B cell (primary cell): Measurements from ENCODE around the gene STOX2. TPM values are rescaled to one million over a fixed set of nuclear protein-coding genes. Genes with fewer than 3 reads are reported as not detected.

ENCODE experiments used
- ATAC-seq: fragments of 200-7000 bp; cut with Tn5 transposase; one replicate; pipeline ENCODE4 v1.10.0; 2021; ENCODE audit warnings: low read depth, mild to moderate bottlenecking, moderate number of reproducible peaks, moderate library complexity
- CTCF ChIA-PET: fragments of 350-600 bp; sonication (Branson Sonifier 250); formaldehyde crosslinking; loops from one replicate; lab custom pipeline; 2021; ENCODE audit warnings: antibody characterized with exemption, inconsistent platforms; lab: Charles Lee
- POLR2A ChIA-PET: fragments of 350-600 bp; sonication (Branson Sonifier 250); formaldehyde crosslinking; loops from one replicate; lab custom pipeline; 2021; ENCODE audit warnings: antibody characterized with exemption; lab: Charles Lee
- DNase-seq: peaks from one replicate; pipeline ENCODE4 v3.0.0; 2013
- H2AFZ ChIP-seq: 2 replicates; pipeline ENCODE4 v1.6.1; 2012; ENCODE audit warnings: mild to moderate bottlenecking, low read depth, low read length; ENCODE audit not compliant: insufficient read depth, poor library complexity, severe bottlenecking
- H3K27ac ChIP-seq, 2 donors: 1 replicate in 1 of 2; 2 replicates in 1 of 2; pipeline ENCODE4 v1.5.1; 2012 to 2013; ENCODE audit warnings: low read length in 2 of 2, mild to moderate bottlenecking in 2 of 2, moderate library complexity in 1 of 2
- H3K27me3 ChIP-seq, 4 experiments: fragments of 200-600 bp in 1 of 4; sonication (generic) in 1 of 4; replicated peaks in 1 of 4; 1 replicate in 2 of 4; 2 replicates in 2 of 4; pipeline versions ENCODE4 v1.6.1 to v1.7.0; 2013 to 2016; ENCODE audit warnings: low read length in 3 of 4, mild to moderate bottlenecking in 2 of 4, mixed read lengths in 1 of 4, moderate library complexity in 1 of 4; ENCODE audit not compliant: insufficient read depth in 4 of 4, control insufficient read depth in 3 of 4; ENCODE audit errors: control extremely low read depth in 1 of 4
- H3K36me3 ChIP-seq, 2 experiments: replicated peaks in 1 of 2; 1 replicate in 1 of 2; 2 replicates in 1 of 2; pipeline versions ENCODE4 v1.6.1 to v1.7.1; 2013; ENCODE audit warnings: low read length in 1 of 2; ENCODE audit not compliant: insufficient read depth in 2 of 2, control insufficient read depth in 1 of 2; ENCODE audit errors: control extremely low read depth in 1 of 2, extremely low read depth in 1 of 2
- H3K4me1 ChIP-seq, 2 donors: fragments of 200-600 bp in 1 of 2; sonication (generic) in 1 of 2; 1 replicate in 1 of 2; 2 replicates in 1 of 2; pipeline versions ENCODE4 v1.5.1 to v1.6.1; 2013 to 2017; ENCODE audit warnings: low read length in 2 of 2; ENCODE audit not compliant: control insufficient read depth in 2 of 2, insufficient read depth in 2 of 2
- H3K4me2 ChIP-seq: replicated peaks from 2 replicates; pipeline ENCODE3; 2012; ENCODE audit warnings: mild to moderate bottlenecking, low read depth, low read length; ENCODE audit not compliant: poor library complexity, severe bottlenecking
- H3K4me3 ChIP-seq, 5 experiments: fragments of 200-600 bp in 1 of 5; sonication (generic) in 1 of 5; 1 replicate in 3 of 5; 2 replicates in 2 of 5; pipeline versions ENCODE4 v1.5.1 to v1.7.0; 2011 to 2016; ENCODE audit warnings: low read length in 4 of 5, mild to moderate bottlenecking in 4 of 5, low read depth in 2 of 5, control low read depth in 1 of 5, moderate library complexity in 1 of 5; ENCODE audit not compliant: insufficient read depth in 1 of 5; ENCODE audit errors: control extremely low read depth in 1 of 5, extremely low read depth in 1 of 5
- H3K79me2 ChIP-seq: fragments of 200-600 bp; sonication (generic); one replicate; pipeline ENCODE4 v1.6.0; 2016; ENCODE audit warnings: low read length; ENCODE audit not compliant: control insufficient read depth, insufficient read depth
- H3K9ac ChIP-seq: fragments of 200-600 bp; sonication (generic); 2 replicates; pipeline ENCODE4 v1.6.1; 2017; ENCODE audit warnings: mild to moderate bottlenecking, low read length, moderate library complexity
- H3K9me3 ChIP-seq, 3 donors: one replicate each; pipeline versions ENCODE4 v1.6.1 to v1.7.1; 2013; ENCODE audit warnings: low read length in 2 of 3; ENCODE audit not compliant: control insufficient read depth in 2 of 3, insufficient read depth in 1 of 3; ENCODE audit errors: control extremely low read depth in 1 of 3
- H4K20me1 ChIP-seq: 2 replicates; pipeline ENCODE4 v1.6.0; 2012; ENCODE audit warnings: mild to moderate bottlenecking, low read length; ENCODE audit not compliant: insufficient read depth, control insufficient read depth, poor library complexity, severe bottlenecking
- H3K27ac Mint-ChIP-seq: one replicate; pipeline ENCODE4 v1.8.0; 2021; ENCODE audit warnings: mixed read lengths
- H3K27me3 Mint-ChIP-seq: one replicate; pipeline ENCODE4 v1.8.0; 2021; ENCODE audit warnings: mixed read lengths
- H3K4me1 Mint-ChIP-seq: one replicate; pipeline ENCODE4 v1.8.0; 2021; ENCODE audit warnings: mixed read lengths
- H3K4me3 Mint-ChIP-seq: one replicate; pipeline ENCODE4 v1.8.0; 2021; ENCODE audit warnings: mixed read lengths
- H3K9me3 Mint-ChIP-seq: one replicate; pipeline ENCODE4 v1.8.0; 2022; ENCODE audit warnings: mixed read lengths; ENCODE audit not compliant: insufficient read depth
- EZH2 ChIP-seq: IDR thresholded peaks from 2 replicates; pipeline ENCODE4 v1.6.1; 2012; ENCODE audit warnings: borderline replicate concordance, low read depth, mild to moderate bottlenecking, moderate library complexity, low read length; ENCODE audit not compliant: insufficient read depth, poor library complexity, severe bottlenecking
- WGBS: methylation state at CpG from one replicate; pipeline ENCODE4 v1.1.5; 2013; ENCODE audit warnings: missing lambda C conversion rate; ENCODE audit not compliant: insufficient coverage; 5-methylcytosine and 5-hydroxymethylcytosine counted together
- intact Hi-C: fragments of 100-400 bp; cut with micrococcal nuclease; formaldehyde crosslinking; loops from one replicate; pipeline ENCODE4 v1.10.0; 2022
- polyA plus RNA-seq: library from polyadenylated mRNA; depleted of rRNA; stranded (reverse); fragments of >200 nt; gene quantifications from 2 replicates; pipeline ENCODE4 v1.2.3, GENCODE V29; 2012
- total RNA-seq, 2 donors: library from RNA; stranded (reverse); fragments of 120-200 nt in 1 of 2; gene quantifications; 1 replicate in 1 of 2; 2 replicates in 1 of 2; pipeline versions ENCODE4 v1.2.3 to v1.2.4, GENCODE V29; 2013 to 2022
- TF ChIP-seq, protein P1 (sequence below): fragments of 200-600 bp; IDR thresholded peaks from one replicate; pipeline ENCODE4 v1.8.0; 2022; ENCODE audit warnings: antibody characterized with exemption, mild to moderate bottlenecking

The STOX2 gene
- total and polyA plus RNA-seq, 2 donors (not counting 1 experiment from before 2014, with no cell fraction given), result under 0.01 TPM; not detected in 1

DNA sequence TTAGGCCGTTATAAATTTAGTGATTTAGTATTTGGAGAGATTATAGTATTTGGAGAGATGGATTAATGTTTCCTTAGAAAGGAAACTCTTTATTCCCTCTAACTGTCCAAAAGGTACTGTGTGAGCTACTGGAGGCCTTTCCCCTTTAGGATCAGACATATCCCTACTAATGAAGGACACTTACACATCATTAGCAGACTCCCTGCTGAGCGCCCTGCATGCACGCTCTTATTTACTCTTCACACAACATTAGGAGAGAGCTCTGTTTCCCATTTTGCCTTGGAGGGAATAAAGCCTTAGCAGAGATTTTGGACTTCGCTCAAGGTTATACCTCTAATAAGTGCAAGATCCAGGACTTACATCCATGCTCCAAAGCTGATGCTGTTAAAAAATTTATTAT lies 17.8 kb upstream of the STOX2 start:
- Mint-ChIP-seq H3K27me3 (peaks cover 13% of the 10 kb centered on the region), H3K4me3 (no peak overlapping the region), H3K4me1 (no peaks in the 10 kb centered on the region), H3K9me3 (no peaks in the 10 kb centered on the region), H3K27ac (no peak overlapping the region)
- H3K4me3 ChIP-seq, result no peak overlapping the region
- TF ChIP-seq, protein P1, sequence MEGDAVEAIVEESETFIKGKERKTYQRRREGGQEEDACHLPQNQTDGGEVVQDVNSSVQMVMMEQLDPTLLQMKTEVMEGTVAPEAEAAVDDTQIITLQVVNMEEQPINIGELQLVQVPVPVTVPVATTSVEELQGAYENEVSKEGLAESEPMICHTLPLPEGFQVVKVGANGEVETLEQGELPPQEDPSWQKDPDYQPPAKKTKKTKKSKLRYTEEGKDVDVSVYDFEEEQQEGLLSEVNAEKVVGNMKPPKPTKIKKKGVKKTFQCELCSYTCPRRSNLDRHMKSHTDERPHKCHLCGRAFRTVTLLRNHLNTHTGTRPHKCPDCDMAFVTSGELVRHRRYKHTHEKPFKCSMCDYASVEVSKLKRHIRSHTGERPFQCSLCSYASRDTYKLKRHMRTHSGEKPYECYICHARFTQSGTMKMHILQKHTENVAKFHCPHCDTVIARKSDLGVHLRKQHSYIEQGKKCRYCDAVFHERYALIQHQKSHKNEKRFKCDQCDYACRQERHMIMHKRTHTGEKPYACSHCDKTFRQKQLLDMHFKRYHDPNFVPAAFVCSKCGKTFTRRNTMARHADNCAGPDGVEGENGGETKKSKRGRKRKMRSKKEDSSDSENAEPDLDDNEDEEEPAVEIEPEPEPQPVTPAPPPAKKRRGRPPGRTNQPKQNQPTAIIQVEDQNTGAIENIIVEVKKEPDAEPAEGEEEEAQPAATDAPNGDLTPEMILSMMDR, result no peak
- no peak for TF ChIP-seq EZH2
- intact Hi-C loops, result no loop called here
- no peaks in the 10 kb centered on the region for H3K9me3 ChIP-seq
- no peak overlapping the region for H2AFZ ChIP-seq
- no peak overlapping the region for H3K9ac ChIP-seq
- no peaks in the 10 kb centered on the region for H3K79me2 ChIP-seq
- H3K4me1 ChIP-seq, result no peaks in the 10 kb centered on the region
- ATAC-seq, result no peak
- ChIA-PET CTCF (no interaction called here), POLR2A (no interaction called here)
- no peaks in the 10 kb centered on the region for H3K36me3 ChIP-seq
- 100% methylated on average over 1 of the region's 4 CpGs for WGBS
- H3K27ac ChIP-seq, result no peak overlapping the region
- no peak overlapping the region for H3K4me2 ChIP-seq
- H4K20me1 ChIP-seq, result no peaks in the 10 kb centered on the region
- H3K27me3 ChIP-seq, result peaks cover 0 to 2% (median 0%) of the 10 kb centered on the region in 4 experiments
- DNase-seq, result no peak

DNA sequence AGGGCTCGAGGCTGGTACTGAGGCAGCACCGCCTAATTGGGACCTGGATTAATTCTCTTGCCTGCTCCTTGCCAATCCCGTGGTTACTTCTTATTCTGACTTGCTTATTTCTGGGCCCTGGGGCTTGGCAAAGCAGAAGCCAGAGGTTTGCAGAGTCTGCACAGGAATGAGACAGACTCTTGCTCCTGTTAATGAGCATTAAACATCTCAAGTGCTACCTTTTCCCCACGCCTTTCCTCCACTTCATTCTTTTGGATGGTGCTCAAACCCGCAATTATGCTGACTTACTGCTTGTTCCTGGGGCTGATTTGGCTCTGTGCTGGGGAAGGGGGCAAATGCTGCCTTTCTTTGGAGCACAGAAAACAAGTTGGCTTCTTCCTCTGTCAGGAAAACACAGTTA lies 16.5 kb upstream of the STOX2 start:
- WGBS, result 71% methylated on average over 3 of the region's 5 CpGs
- H3K27me3 ChIP-seq, result peaks cover 0 to 2% (median 0%) of the 10 kb centered on the region in 4 experiments

More for the DNA sequence above, 16.5 kb upstream of the STOX2 start:
- intact Hi-C loops, result no loop called here
- ChIA-PET CTCF (no interaction called here), POLR2A (no interaction called here)
- Histone ChIP-seq H3K4me2 (no peak overlapping the region), H3K27ac (no peak overlapping the region), H3K9me3 (no peaks in the 10 kb centered on the region), H4K20me1 (no peaks in the 10 kb centered on the region), H2AFZ (no peak overlapping the region), H3K36me3 (no peaks in the 10 kb centered on the region), H3K4me3 (no peak overlapping the region), H3K79me2 (no peaks in the 10 kb centered on the region), H3K4me1 (no peaks in the 10 kb centered on the region), H3K9ac (no peak overlapping the region)
- DNase-seq (no peak), ATAC-seq (no peak)
- TF ChIP-seq, protein P1, result no peak
- TF ChIP-seq EZH2, result no peak
- Mint-ChIP-seq H3K27me3 (peaks cover 9% of the 10 kb centered on the region), H3K4me1 (no peaks in the 10 kb centered on the region), H3K4me3 (no peak overlapping the region), H3K9me3 (no peaks in the 10 kb centered on the region), H3K27ac (no peak overlapping the region)
